Naive thymus-derived CD4-positive, alpha-beta T cell (primary cell): ENCODE data around the gene ZNF687. TPM values are rescaled to one million over a fixed set of nuclear protein-coding genes. Genes with fewer than 3 reads are reported as not detected.

Experiments used
- ATAC-seq: fragments of 150-1000 bp; cut with Tn5 transposase; 2 replicates; pipeline ENCODE4 v1.10.0; 2021; ENCODE audit warnings: mild to moderate bottlenecking, moderate library complexity
- CTCF ChIA-PET: fragments of 350-600 bp; sonication (Branson Sonifier 250); formaldehyde crosslinking; loops from one replicate; lab custom pipeline; 2021; ENCODE audit warnings: antibody characterized with exemption; lab: Charles Lee
- POLR2A ChIA-PET: fragments of 350-600 bp; sonication (Branson Sonifier 250); formaldehyde crosslinking; loops from one replicate; lab custom pipeline; 2021; ENCODE audit warnings: antibody characterized with exemption, inconsistent platforms; lab: Charles Lee
- DNase-seq, 9 donors: peaks; one replicate each; pipeline versions ENCODE4 v3.0.0 to v3.0.0-alpha.2; 2020 to 2022; ENCODE audit warnings: mixed read lengths in 1 of 9
- H3K27ac ChIP-seq: one replicate; pipeline ENCODE4 v1.7.0; 2013; ENCODE audit warnings: mild to moderate bottlenecking, low read depth, low read length, moderate library complexity
- H3K27me3 ChIP-seq, 2 donors: one replicate each; pipeline ENCODE4 v1.7.0; 2013; ENCODE audit warnings: low read length in 2 of 2, mild to moderate bottlenecking in 2 of 2, moderate library complexity in 2 of 2; ENCODE audit not compliant: control insufficient read depth in 2 of 2, insufficient read depth in 2 of 2
- H3K36me3 ChIP-seq, 3 experiments: 1 replicate in 2 of 3; 2 replicates in 1 of 3; pipeline ENCODE4 v1.7.0; 2013; ENCODE audit warnings: low read length in 3 of 3, mild to moderate bottlenecking in 3 of 3, moderate library complexity in 1 of 3; ENCODE audit not compliant: insufficient read depth in 3 of 3, control insufficient read depth in 2 of 3
- H3K4me1 ChIP-seq, 2 donors: one replicate each; pipeline ENCODE4 v1.7.0; 2013; ENCODE audit warnings: low read length in 2 of 2, mild to moderate bottlenecking in 2 of 2, moderate library complexity in 1 of 2; ENCODE audit not compliant: control insufficient read depth in 2 of 2, insufficient read depth in 2 of 2
- H3K4me3 ChIP-seq: 2 replicates; pipeline ENCODE4 v1.7.0; 2013; ENCODE audit warnings: mild to moderate bottlenecking, low read length
- H3K9me3 ChIP-seq, 3 experiments: 1 replicate in 2 of 3; 2 replicates in 1 of 3; pipeline ENCODE4 v1.7.0; 2013; ENCODE audit warnings: low read length in 3 of 3; ENCODE audit not compliant: control insufficient read depth in 2 of 3
- H3K27ac Mint-ChIP-seq, 9 donors: one replicate each; pipeline ENCODE4 v1.8.0; 2020 to 2022; ENCODE audit warnings: mixed read lengths in 9 of 9, mild to moderate bottlenecking in 8 of 9, moderate library complexity in 5 of 9, inconsistent platforms in 2 of 9
- H3K27me3 Mint-ChIP-seq, 5 donors: one replicate each; pipeline ENCODE4 v1.8.0; 2021 to 2022; ENCODE audit warnings: mixed read lengths in 5 of 5, mild to moderate bottlenecking in 1 of 5
- H3K36me3 Mint-ChIP-seq, 5 donors: one replicate each; pipeline ENCODE4 v1.8.0; 2020 to 2022; ENCODE audit warnings: mixed read lengths in 5 of 5, mild to moderate bottlenecking in 3 of 5, inconsistent platforms in 1 of 5
- H3K4me1 Mint-ChIP-seq, 7 donors: one replicate each; pipeline ENCODE4 v1.8.0; 2020 to 2022; ENCODE audit warnings: mixed read lengths in 7 of 7, mild to moderate bottlenecking in 3 of 7, inconsistent platforms in 1 of 7
- H3K4me3 Mint-ChIP-seq, 10 donors: one replicate each; pipeline ENCODE4 v1.8.0; 2020 to 2022; ENCODE audit warnings: mild to moderate bottlenecking in 10 of 10, mixed read lengths in 10 of 10, moderate library complexity in 6 of 10, inconsistent platforms in 2 of 10
- H3K9me3 Mint-ChIP-seq, 11 donors: one replicate each; pipeline ENCODE4 v1.8.0; 2020 to 2022; ENCODE audit warnings: mixed read lengths in 11 of 11, mild to moderate bottlenecking in 4 of 11, inconsistent platforms in 1 of 11, moderate library complexity in 1 of 11
- intact Hi-C, 2 donors: fragments of 100-400 bp; cut with micrococcal nuclease; formaldehyde crosslinking; loops; one replicate each; pipeline ENCODE4 v1.15.1; 2023
- polyA plus RNA-seq, 2 donors: library from polyadenylated mRNA; unstranded; fragments of 300-500 nt; fragmentation: Illumina TruSeq; gene quantifications; one replicate each; pipeline ENCODE4 v1.2.3, GENCODE V29; 2021
- total RNA-seq, 6 experiments: library from RNA in 5 of 6; stranded (reverse) in 5 of 6; gene quantifications; 1 replicate in 5 of 6; 2 replicates in 1 of 6; pipeline ENCODE4 v1.2.3 and lab custom pipeline; 2021 to 2026

Gene ZNF687
- total and polyA plus RNA-seq, 7 experiments from 2014 or later: 1.1 to 38.1 (median 31.0) TPM

DNA sequence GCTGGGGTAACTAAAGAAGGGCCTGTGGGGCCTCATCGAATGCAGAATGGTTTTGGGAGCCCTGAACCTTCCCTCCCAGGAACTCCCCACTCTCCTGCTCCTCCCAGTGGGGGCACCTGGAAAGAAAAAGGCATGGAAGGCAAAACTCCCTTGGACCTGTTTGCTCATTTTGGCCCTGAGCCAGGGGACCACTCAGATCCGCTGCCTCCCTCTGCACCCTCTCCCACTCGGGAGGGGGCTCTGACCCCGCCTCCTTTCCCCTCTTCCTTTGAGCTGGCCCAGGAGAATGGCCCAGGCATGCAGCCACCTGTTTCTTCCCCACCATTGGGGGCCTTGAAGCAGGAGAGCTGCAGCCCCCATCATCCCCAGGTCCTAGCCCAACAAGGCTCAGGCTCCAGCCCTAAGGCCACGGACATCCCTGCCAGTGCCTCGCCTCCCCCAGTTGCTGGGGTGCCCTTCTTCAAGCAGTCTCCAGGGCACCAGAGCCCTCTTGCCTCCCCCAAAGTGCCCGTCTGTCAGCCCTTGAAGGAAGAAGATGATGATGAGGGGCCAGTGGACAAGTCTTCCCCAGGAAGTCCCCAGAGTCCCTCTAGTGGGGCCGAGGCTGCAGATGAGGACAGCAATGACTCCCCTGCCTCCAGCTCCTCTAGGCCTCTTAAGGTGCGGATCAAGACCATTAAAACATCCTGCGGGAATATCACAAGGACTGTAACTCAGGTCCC, 4.7 kb downstream of the ZNF687 start:
- ChIA-PET POLR2A (interaction anchor here (0.9 to 1.1 kb wide), 2 partner anchors 41 to 117 kb away, joined by 3 read pairs; partner anchors contain the start of gene PI4KB), CTCF (no interaction called here)
- peak overlapping the region in 3 of 9 donors; percentile 36 to 53 (median 51) for H3K27ac Mint-ChIP-seq
- no peak overlapping the region for H3K27ac ChIP-seq
- peaks cover 0 to 64% (median 18%) of the 10 kb centered on the region in 3 experiments for H3K36me3 ChIP-seq
- DNase-seq (no peak), ATAC-seq (no peak)
- H3K4me3 Mint-ChIP-seq: no peak overlapping the region
- peaks cover 10 to 11% of the 10 kb centered on the region in 2 donors for H3K4me1 ChIP-seq
- H3K9me3 ChIP-seq: no peaks in the 10 kb centered on the region
- peaks cover 3 to 21% (median 4%) of the 10 kb centered on the region in 5 donors for H3K36me3 Mint-ChIP-seq
- no peaks in the 10 kb centered on the region for H3K27me3 ChIP-seq
- intact Hi-C loops: loop anchor here in 1 of 2 donors (10.0 kb wide), 1 partner anchor 228 kb away; the partner anchor contains the start of gene CGN
- H3K4me1 Mint-ChIP-seq: peaks cover 28 to 45% (median 36%) of the 10 kb centered on the region in 7 donors
- no peaks in the 10 kb centered on the region for H3K27me3 Mint-ChIP-seq
- H3K4me3 ChIP-seq: no peak overlapping the region
- no peaks in the 10 kb centered on the region for H3K9me3 Mint-ChIP-seq

DNA sequence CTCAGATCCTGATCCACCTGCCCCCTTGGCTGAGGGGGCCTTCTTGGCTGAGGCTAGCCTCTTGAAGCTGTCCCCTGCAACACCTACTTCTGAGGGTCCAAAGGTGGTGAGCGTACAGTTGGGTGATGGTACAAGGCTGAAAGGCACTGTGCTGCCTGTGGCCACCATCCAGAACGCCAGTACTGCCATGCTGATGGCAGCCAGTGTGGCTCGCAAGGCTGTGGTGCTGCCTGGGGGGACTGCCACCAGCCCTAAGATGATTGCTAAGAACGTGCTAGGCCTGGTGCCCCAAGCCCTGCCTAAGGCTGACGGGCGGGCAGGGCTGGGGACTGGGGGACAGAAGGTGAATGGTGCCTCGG, 5.2 kb downstream of the ZNF687 start:
- Mint-ChIP-seq H3K4me3 (no peak overlapping the region), H3K36me3 (peaks cover 3 to 21% (median 4%) of the 10 kb centered on the region in 5 donors), H3K4me1 (peaks cover 28 to 45% (median 36%) of the 10 kb centered on the region in 7 donors), H3K27ac (peak overlapping the region in 2 of 9 donors; percentile 14 to 36), H3K9me3 (no peaks in the 10 kb centered on the region), H3K27me3 (no peaks in the 10 kb centered on the region)
- no peaks in the 10 kb centered on the region for H3K27me3 ChIP-seq
- CTCF ChIA-PET: no interaction called here
- POLR2A ChIA-PET: interaction anchor here (0.8 to 0.9 kb wide), 2 partner anchors 60 to 117 kb away, joined by 3 read pairs; partner anchors contain the start of gene RFX5
- H3K36me3 ChIP-seq: peaks cover 0 to 66% (median 20%) of the 10 kb centered on the region in 3 experiments
- no peaks in the 10 kb centered on the region for H3K9me3 ChIP-seq
- no peak for DNase-seq
- intact Hi-C loops: loop anchor here in 1 of 2 donors (10.0 kb wide), 1 partner anchor 227 kb away; the partner anchor contains the start of gene CGN
- H3K4me1 ChIP-seq: peaks cover 10 to 11% of the 10 kb centered on the region in 2 donors
- no peak for ATAC-seq
- no peak overlapping the region for H3K4me3 ChIP-seq
- no peak overlapping the region for H3K27ac ChIP-seq

DNA sequence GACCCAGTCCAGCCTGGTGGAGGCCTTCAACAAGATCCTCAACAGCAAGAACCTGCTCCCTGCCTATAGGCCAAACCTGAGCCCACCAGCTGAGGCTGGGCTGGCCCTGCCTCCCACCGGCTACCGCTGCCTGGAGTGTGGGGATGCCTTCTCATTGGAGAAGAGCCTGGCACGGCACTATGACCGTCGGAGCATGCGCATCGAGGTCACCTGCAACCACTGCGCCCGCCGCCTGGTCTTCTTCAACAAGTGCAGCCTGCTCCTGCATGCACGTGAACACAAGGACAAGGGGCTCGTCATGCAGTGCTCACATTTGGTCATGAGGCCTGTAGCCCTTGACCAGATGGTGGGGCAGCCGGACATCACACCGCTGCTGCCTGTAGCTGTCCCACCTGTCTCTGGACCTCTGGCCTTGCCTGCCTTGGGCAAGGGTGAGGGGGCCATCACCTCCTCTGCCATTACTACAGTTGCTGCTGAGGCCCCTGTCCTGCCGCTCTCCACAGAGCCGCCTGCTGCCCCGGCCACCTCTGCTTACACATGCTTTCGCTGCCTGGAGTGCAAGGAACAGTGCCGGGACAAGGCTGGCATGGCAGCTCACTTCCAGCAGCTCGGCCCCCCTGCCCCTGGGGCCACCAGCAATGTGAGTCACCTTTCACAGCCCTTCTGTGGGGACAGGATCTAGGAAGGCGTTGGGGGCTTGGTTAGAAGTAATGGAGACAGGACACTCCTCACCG, 5.8 kb downstream of the ZNF687 start:
- Mint-ChIP-seq H3K36me3 (peaks cover 3 to 25% (median 7%) of the 10 kb centered on the region in 5 donors), H3K27me3 (no peaks in the 10 kb centered on the region), H3K27ac (peak overlapping the region in 2 of 9 donors; percentile 60 to 69), H3K9me3 (no peaks in the 10 kb centered on the region), H3K4me1 (peaks cover 30 to 49% (median 38%) of the 10 kb centered on the region in 7 donors), H3K4me3 (peak overlapping the region in 1 of 10 donors; percentile 56)
- CTCF ChIA-PET: no interaction called here
- no peak for DNase-seq
- intact Hi-C loops: loop anchor here in 1 of 2 donors (10.0 kb wide), 1 partner anchor 227 kb away; the partner anchor contains the start of gene CGN
- no peak overlapping the region for H3K4me3 ChIP-seq
- no peak for ATAC-seq
- H3K27me3 ChIP-seq: no peaks in the 10 kb centered on the region
- no peaks in the 10 kb centered on the region for H3K9me3 ChIP-seq
- POLR2A ChIA-PET: interaction anchor here (0.7 to 0.8 kb wide), 2 partner anchors 60 to 213 kb away, joined by 3 read pairs; partner anchors contain the start of gene RFX5
- H3K4me1 ChIP-seq: peaks cover 10 to 11% of the 10 kb centered on the region in 2 donors
- H3K36me3 ChIP-seq: peaks cover 0 to 69% (median 22%) of the 10 kb centered on the region in 3 experiments
- H3K27ac ChIP-seq: no peak overlapping the region

DNA sequence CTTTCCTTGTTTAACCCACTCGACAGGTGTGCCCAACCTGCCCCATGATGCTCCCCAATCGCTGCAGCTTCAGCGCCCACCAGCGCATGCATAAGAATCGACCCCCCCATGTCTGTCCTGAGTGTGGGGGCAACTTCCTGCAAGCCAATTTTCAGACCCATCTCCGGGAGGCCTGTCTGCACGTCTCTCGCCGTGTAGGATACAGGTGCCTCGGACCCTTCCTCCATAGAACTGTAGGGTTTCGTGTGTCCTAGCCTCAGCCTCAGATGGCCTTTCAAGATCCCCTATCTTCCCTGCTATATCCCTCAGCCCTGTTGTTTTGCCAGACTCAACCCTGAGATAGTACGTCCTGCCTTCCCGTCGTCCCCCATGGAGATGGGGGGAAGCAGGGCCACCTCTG, 6.4 kb downstream of the ZNF687 start:
- Histone ChIP-seq H3K36me3 (peaks cover 0 to 75% (median 25%) of the 10 kb centered on the region in 3 experiments), H3K27me3 (no peaks in the 10 kb centered on the region), H3K9me3 (no peaks in the 10 kb centered on the region), H3K27ac (no peak overlapping the region), H3K4me1 (peaks cover 6 to 7% of the 10 kb centered on the region in 2 donors), H3K4me3 (no peak overlapping the region)
- Mint-ChIP-seq H3K4me3 (peak overlapping the region in 2 of 10 donors; percentile 32 to 56), H3K36me3 (peaks cover 3 to 26% (median 7%) of the 10 kb centered on the region in 5 donors), H3K4me1 (peaks cover 26 to 44% (median 35%) of the 10 kb centered on the region in 7 donors), H3K27me3 (no peaks in the 10 kb centered on the region), H3K27ac (peak overlapping the region in 2 of 9 donors; percentile 69 to 71), H3K9me3 (no peaks in the 10 kb centered on the region)
- ChIA-PET POLR2A (interaction anchor here (0.7 to 0.8 kb wide), 2 partner anchors 59 to 214 kb away, joined by 3 read pairs; partner anchors contain the start of gene RFX5), CTCF (no interaction called here)
- ATAC-seq (no peak), DNase-seq (no peak)
- intact Hi-C loops: loop anchor here in 1 of 2 donors (10.0 kb wide), 1 partner anchor 226 kb away; the partner anchor contains the start of gene CGN

DNA sequence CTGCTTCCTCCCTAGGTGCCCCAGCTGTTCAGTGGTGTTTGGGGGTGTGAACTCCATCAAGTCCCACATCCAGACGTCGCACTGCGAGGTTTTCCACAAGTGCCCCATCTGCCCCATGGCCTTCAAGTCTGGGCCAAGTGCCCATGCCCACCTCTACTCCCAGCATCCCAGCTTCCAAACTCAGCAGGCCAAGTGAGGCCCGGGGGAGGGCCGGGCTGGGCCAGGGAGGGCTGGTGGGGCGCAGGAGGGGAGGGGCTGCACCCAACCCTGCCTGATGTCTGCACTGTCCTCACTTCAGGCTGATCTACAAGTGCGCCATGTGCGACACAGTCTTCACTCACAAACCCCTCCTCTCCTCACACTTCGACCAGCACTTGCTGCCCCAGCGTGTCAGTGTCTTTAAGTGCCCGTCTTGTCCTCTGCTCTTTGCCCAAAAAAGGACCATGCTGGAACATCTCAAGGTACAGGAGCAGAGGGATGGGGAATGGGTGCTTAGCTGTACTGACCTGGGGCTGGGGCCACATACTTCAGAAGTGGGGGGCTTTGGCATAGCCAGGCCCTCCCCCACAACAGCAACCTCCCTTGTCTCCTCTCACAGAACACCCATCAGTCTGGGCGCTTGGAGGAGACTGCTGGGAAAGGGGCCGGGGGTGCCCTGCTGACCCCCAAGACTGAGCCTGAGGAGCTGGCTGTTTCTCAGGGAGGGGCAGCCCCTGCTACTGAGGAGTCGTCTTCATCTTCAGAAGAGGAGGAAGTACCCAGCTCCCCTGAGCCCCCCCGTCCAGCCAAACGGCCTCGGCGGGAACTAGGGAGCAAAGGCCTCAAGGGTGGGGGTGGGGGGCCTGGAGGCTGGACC, 7.2 kb downstream of the ZNF687 start:
- no peaks in the 10 kb centered on the region for H3K4me1 ChIP-seq

More for the DNA sequence above, 7.2 kb downstream of the ZNF687 start:
- H3K27me3 ChIP-seq: no peaks in the 10 kb centered on the region
- no peak for ATAC-seq
- ChIA-PET POLR2A (no interaction called here), CTCF (no interaction called here)
- no peak overlapping the region for H3K27ac ChIP-seq
- H3K4me3 ChIP-seq: no peak overlapping the region
- no peaks in the 10 kb centered on the region for H3K9me3 ChIP-seq
- Mint-ChIP-seq H3K4me3 (peak overlapping the region in 1 of 10 donors; percentile 56), H3K9me3 (no peaks in the 10 kb centered on the region), H3K27ac (peak overlapping the region in 5 of 9 donors; percentile 28 to 71 (median 56)), H3K4me1 (peaks cover 18 to 39% (median 27%) of the 10 kb centered on the region in 7 donors), H3K36me3 (peaks cover 7 to 33% (median 9%) of the 10 kb centered on the region in 5 donors), H3K27me3 (no peaks in the 10 kb centered on the region)
- DNase-seq: no peak
- H3K36me3 ChIP-seq: peaks cover 0 to 83% (median 30%) of the 10 kb centered on the region in 3 experiments
- intact Hi-C loops: loop anchor here in 1 of 2 donors (10.0 kb wide), 1 partner anchor 225 kb away; the partner anchor contains the start of gene CGN
